GM12878 (cell line): Measurements from ENCODE around the gene B4GALT1. TPM values are rescaled to one million over a fixed set of nuclear protein-coding genes. Genes with fewer than 3 reads are reported as not detected.

ENCODE experiments used
- ATAC-seq: fragments of 200-7000 bp; cut with Tn5 transposase; 3 replicates; pipeline ENCODE4 v1.9.1; 2020; ENCODE audit warnings: mild to moderate bottlenecking, moderate library complexity
- BruUV-seq: library from RNA; stranded (reverse); fragments of 400-500 nt; replicated peaks from 2 replicates; lab custom pipeline; 2021; lab: Mats Ljungman, UMichigan
- CTCF ChIA-PET: fragments of 300-600 bp; sonication (Branson Sonifier 250); formaldehyde crosslinking; extraction: SDS; loops from one replicate; lab custom pipeline; 2021; ENCODE audit warnings: inconsistent platforms; lab: Yijun Ruan, JAX
- POLR2A ChIA-PET: fragments of 350-600 bp; formaldehyde crosslinking; extraction: SDS; loops from one replicate; lab custom pipeline; 2021; ENCODE audit warnings: inconsistent platforms; lab: Charles Lee
- RAD21 ChIA-PET: fragments of 300-600 bp; sonication (Branson Sonifier 250); formaldehyde crosslinking; loops from one replicate; lab custom pipeline; 2023; ENCODE audit warnings: antibody characterized with exemption; ENCODE audit not compliant: unreplicated experiment; lab: Charles Lee
- SMC1A ChIA-PET: fragments of 300-600 bp; sonication (Branson Sonifier 250); formaldehyde crosslinking; loops from one replicate; lab custom pipeline; 2023; ENCODE audit not compliant: unreplicated experiment, uncharacterized antibody; lab: Charles Lee
- DNase-seq: peaks from one replicate; pipeline ENCODE4 v3.0.0-alpha.2; 2011; ENCODE audit warnings: low read depth, low spot score
- FAIRE-seq: peaks from 3 replicates; lab custom pipeline; 2011; peaks lifted over from hg19 to GRCh38; lab: Jason Lieb, UNC
- H2AFZ ChIP-seq: 2 replicates; pipeline ENCODE4 v1.6.0; 2011; ENCODE audit warnings: low read depth, low read length, control low read depth; ENCODE audit not compliant: control insufficient read depth
- H3K27ac ChIP-seq: 2 replicates; pipeline ENCODE4 v1.5.1; 2011; ENCODE audit warnings: control low read depth; ENCODE audit not compliant: control insufficient read depth, insufficient read depth
- H3K27me3 ChIP-seq, 2 experiments: replicated peaks in 1 of 2; 2 replicates each; pipeline versions ENCODE4 v1.6.0 to v1.6.1; 2011; ENCODE audit warnings: low read length in 1 of 2; ENCODE audit not compliant: control insufficient read depth in 2 of 2, insufficient read depth in 2 of 2
- H3K36me3 ChIP-seq, 2 experiments: 2 replicates each; pipeline ENCODE4 v1.5.1; 2011; ENCODE audit warnings: low read length in 1 of 2; ENCODE audit not compliant: control insufficient read depth in 2 of 2, insufficient read depth in 2 of 2
- H3K4me1 ChIP-seq: 2 replicates; pipeline ENCODE4 v1.6.1; 2011; ENCODE audit warnings: mild to moderate bottlenecking, low read length, moderate library complexity, mixed read lengths; ENCODE audit not compliant: control insufficient read depth, insufficient read depth
- H3K4me2 ChIP-seq: 2 replicates; pipeline ENCODE4 v1.6.0; 2011; ENCODE audit warnings: control low read depth; ENCODE audit not compliant: control insufficient read depth, insufficient read depth
- H3K4me3 ChIP-seq: fragments of 200-600 bp; sonication (generic); 2 replicates; pipeline ENCODE4 v1.5.1; 2016
- H3K79me2 ChIP-seq: 2 replicates; pipeline ENCODE4 v1.6.0; 2011; ENCODE audit warnings: low read length; ENCODE audit not compliant: control insufficient read depth, insufficient read depth
- H3K9ac ChIP-seq: 2 replicates; pipeline ENCODE4 v1.8.0; 2011; ENCODE audit warnings: low read length, control low read depth, mixed read lengths; ENCODE audit not compliant: control insufficient read depth, insufficient read depth
- H3K9me3 ChIP-seq: replicated peaks from 3 replicates; pipeline ENCODE4 v1.5.1; 2011; ENCODE audit warnings: mild to moderate bottlenecking, low read length; ENCODE audit not compliant: control insufficient read depth, insufficient read depth
- H4K20me1 ChIP-seq: 2 replicates; pipeline ENCODE4 v1.6.0; 2011; ENCODE audit not compliant: control insufficient read depth, insufficient read depth
- ASH2L ChIP-seq: fragments of 300-600, 200-600 bp; sonication (generic); IDR thresholded peaks from 2 replicates; pipeline ENCODE4 v1.6.1; 2017; ENCODE audit warnings: low read depth, mild to moderate bottlenecking, borderline replicate concordance
- GATAD2B ChIP-seq: fragments of 450-650 bp; conservative IDR thresholded peaks from 2 replicates; pipeline ENCODE4 v1.6.1; 2017; ENCODE audit warnings: low read depth, mild to moderate bottlenecking, moderate library complexity
- NR2C2 ChIP-seq: IDR thresholded peaks from 2 replicates; pipeline ENCODE4 v1.6.1; 2011; ENCODE audit warnings: borderline replicate concordance, low read depth; ENCODE audit not compliant: control insufficient read depth, insufficient read length
- ZBED1 ChIP-seq: IDR thresholded peaks from 2 replicates; pipeline ENCODE4 v1.6.1; 2016; ENCODE audit warnings: borderline replicate concordance
- ZBTB33 ChIP-seq: fragments of 450-650 bp; IDR thresholded peaks from 2 replicates; pipeline ENCODE4 v1.6.1; 2017; ENCODE audit warnings: mild to moderate bottlenecking
- WGBS: methylation state at CpG from one replicate; pipeline ENCODE4 v1.1.6; 2016; ENCODE audit warnings: low lambda C conversion rate; ENCODE audit not compliant: insufficient replicate concordance, insufficient coverage; ENCODE audit errors: missing lambda C conversion rate; 5-methylcytosine and 5-hydroxymethylcytosine counted together
- in situ Hi-C: fragments of 300-500 bp; cut with MboI; formaldehyde crosslinking; loops from 9 replicates; pipeline ENCODE4 v1.14.3; 2018; ENCODE audit warnings: mixed read lengths
- intact Hi-C: fragments of 100-400 bp; cut with micrococcal nuclease; formaldehyde crosslinking; loops from one replicate; pipeline ENCODE4 v1.14.2; 2022; ENCODE audit not compliant: unreplicated experiment
- polyA plus RNA-seq, 11 experiments: library from polyadenylated mRNA; depleted of rRNA in 4 of 11; unstranded in 6 of 11; stranded (reverse) in 5 of 11; fragments of >200 nt; fragmentation: Nextera tagmentation in 4 of 11; fragmentation: Illumina TruSeq in 1 of 11; extraction: Ambion mirVana in 4 of 11; extraction: Trizol in 1 of 11; gene quantifications; 1 replicate in 1 of 11; 2 replicates in 10 of 11; pipeline versions ENCODE4 v1.2.1 to v1.2.3, GENCODE V29; 2011 to 2016; ENCODE audit warnings: inconsistent platforms in 2 of 11, missing spikeins in 2 of 11, low read depth in 1 of 11
- total RNA-seq, 4 experiments: library from RNA; depleted of rRNA in 3 of 4; stranded (reverse); fragments of >200 nt in 3 of 4; fragmentation: Illumina TruSeq in 1 of 4; extraction: Trizol in 1 of 4; gene quantifications; 2 replicates each; pipeline versions ENCODE4 v1.2.1 to v1.2.3, GENCODE V29; 2013 to 2021

Gene B4GALT1
- total and polyA plus RNA-seq, 10 of the 15 experiments (the other 5 are each of a cell fraction or from before 2014, with no cell fraction given), result 12.7 to 79.0 (median 41.0) TPM

GRCh38 chr9:33193818-33194217 is 26.7 kb upstream of the B4GALT1 start:
- CTCF ChIA-PET, result interaction anchor here (1.3 kb wide), 1 partner anchor 33 kb away, joined by 3 read pairs; no protein-coding TSS in a partner anchor
- no TSS peak for BruUV-seq
- Histone ChIP-seq H3K79me2 (no peaks in the 10 kb centered on the region), H3K27ac (no peak overlapping the region), H3K9ac (no peak overlapping the region), H2AFZ (no peak overlapping the region), H3K4me2 (no peak overlapping the region)
- DNase-seq, result no peak
- no peak for FAIRE-seq
- TF ChIP-seq NR2C2, result no peak
- TF ChIP-seq ZBED1, result no peak
- TF ChIP-seq GATAD2B, result no peak
- no peak for TF ChIP-seq ZBTB33
- no peak for TF ChIP-seq ASH2L
- TF ChIP-seq, all 136 proteins: peak for 0
- WGBS, result 53% methylated on average over 3 of the region's 3 CpGs
- POLR2A ChIA-PET, result no interaction called here
- intact Hi-C loops (no loop called here), in situ Hi-C loops (no loop called here)
- ATAC-seq, result no peak
- Histone ChIP-seq H3K27me3 (no peaks in the 10 kb centered on the region), H3K9me3 (no peaks in the 10 kb centered on the region), H4K20me1 (no peaks in the 10 kb centered on the region), H3K36me3 (no peaks in the 10 kb centered on the region), H3K4me3 (no peak overlapping the region), H3K4me1 (no peaks in the 10 kb centered on the region)
- RAD21 ChIA-PET, result no interaction called here
- SMC1A ChIA-PET, result interaction anchor here (0.6 kb wide), 1 partner anchor 12 kb away, joined by 3 read pairs; no protein-coding TSS in a partner anchor
